GM12865 (cell line): Measurements from ENCODE around the gene ITGA2B.

Source experiments
- DNase-seq: peaks from one replicate; pipeline ENCODE4 v3.0.0; 2010; ENCODE audit warnings: low read depth
- H3K4me3 ChIP-seq: 2 replicates; pipeline ENCODE4 v1.5.1; 2011; ENCODE audit warnings: mild to moderate bottlenecking, low read depth, low read length, control low read depth
- CTCF ChIP-seq: IDR thresholded peaks from 2 replicates; pipeline ENCODE4 v1.5.1; 2011; ENCODE audit warnings: low read length, control low read depth, low read depth, inconsistent platforms; ENCODE audit not compliant: insufficient read depth; ENCODE audit errors: missing control alignments

Gene ITGA2B

GRCh38 chr17:44389281-44389680, at the start of gene ITGA2B:
Gene ITGA2B (minus strand): TSS chr17:44389649. CDS start chr17:44389473, 176 bp downstream.
- no peak for TF ChIP-seq CTCF
- H3K4me3 ChIP-seq = no peak within 1 kb of the TSS
- no peak for DNase-seq

GRCh38 chr17:44439168-44439567, 49.7 kb upstream of the ITGA2B start:
- TF ChIP-seq CTCF = no peak
- no peak overlapping the region for H3K4me3 ChIP-seq
- no peak for DNase-seq

- no peak overlapping the region for H3K4me3 ChIP-seq
- no peak for TF ChIP-seq CTCF
- peak; percentile 72 for DNase-seq
Measured at GRCh38 chr17:44438636-44439035, 49.2 kb upstream of the ITGA2B start.

- no peak for DNase-seq
- no peak overlapping the region for H3K4me3 ChIP-seq
- TF ChIP-seq CTCF = no peak
Measured at GRCh38 chr17:44436336-44436735, 46.9 kb upstream of the ITGA2B start.

GRCh38 chr17:44432254-44433157, 43.1 kb upstream of the ITGA2B start:
- no peak overlapping the region for H3K4me3 ChIP-seq
- no peak for TF ChIP-seq CTCF
- no peak for DNase-seq

GRCh38 chr17:44424828-44425461, 35.5 kb upstream of the ITGA2B start:
- no peak overlapping the region for H3K4me3 ChIP-seq
- TF ChIP-seq CTCF = no peak
- DNase-seq = no peak
